Calu3 (cell line): ENCODE data around the gene CXCL3. TPM values are rescaled to one million over a fixed set of nuclear protein-coding genes. Genes with fewer than 3 reads are reported as not detected.

Experiments used
- BruUV-seq: library from RNA; stranded (reverse); fragments of 400-500 nt; replicated peaks from 2 replicates; lab custom pipeline; 2021; lab: Mats Ljungman, UMichigan
- CTCF ChIA-PET: fragments of 300-600 bp; sonication (Branson Sonifier 250); formaldehyde crosslinking; loops from one replicate; lab custom pipeline; 2022; ENCODE audit warnings: antibody characterized with exemption; lab: Charles Lee
- DNase-seq: peaks from one replicate; pipeline ENCODE4 v3.0.0; 2022
- H3K27ac Mint-ChIP-seq: one replicate; pipeline ENCODE4 v1.8.0; 2022; ENCODE audit warnings: mixed read lengths; ENCODE audit not compliant: unreplicated experiment
- H3K27me3 Mint-ChIP-seq: one replicate; pipeline ENCODE4 v1.8.0; 2022; ENCODE audit warnings: mixed read lengths; ENCODE audit not compliant: unreplicated experiment
- H3K36me3 Mint-ChIP-seq: one replicate; pipeline ENCODE4 v1.8.0; 2022; ENCODE audit warnings: mild to moderate bottlenecking, moderate library complexity, mixed read lengths; ENCODE audit not compliant: insufficient read depth, unreplicated experiment
- H3K4me1 Mint-ChIP-seq: one replicate; pipeline ENCODE4 v1.8.0; 2022; ENCODE audit warnings: mild to moderate bottlenecking, low read depth, mixed read lengths; ENCODE audit not compliant: unreplicated experiment
- H3K4me3 Mint-ChIP-seq: one replicate; pipeline ENCODE4 v1.8.0; 2022; ENCODE audit warnings: mild to moderate bottlenecking, low read depth, moderate library complexity, mixed read lengths; ENCODE audit not compliant: unreplicated experiment
- H3K9me3 Mint-ChIP-seq: one replicate; pipeline ENCODE4 v1.8.0; 2022; ENCODE audit warnings: low read depth, mixed read lengths; ENCODE audit not compliant: unreplicated experiment
- CTCF ChIP-seq: fragments of 200-600 bp; IDR thresholded peaks from one replicate; pipeline ENCODE4 v1.8.0; 2022; ENCODE audit warnings: antibody characterized with exemption; ENCODE audit not compliant: unreplicated experiment
- intact Hi-C: fragments of 100-400 bp; cut with micrococcal nuclease; formaldehyde crosslinking; loops from one replicate; pipeline ENCODE4 v1.10.0; 2022; ENCODE audit not compliant: unreplicated experiment
- total RNA-seq: library from RNA; stranded (reverse); gene quantifications from 2 replicates; pipeline ENCODE4 v1.2.3, GENCODE V29; 2022

The CXCL3 gene
- total RNA-seq, 1 experiment from 2014 or later = 153 TPM

- no peak for DNase-seq
- CTCF ChIA-PET = interaction anchor here (1.4 kb wide), 1 partner anchor 20 kb away, joined by 3 read pairs; the partner anchor contains the start of gene CXCL5
- no peak for TF ChIP-seq CTCF
- Mint-ChIP-seq H3K4me1 (peaks cover 56% of the 10 kb centered on the region), H3K9me3 (peaks cover 3% of the 10 kb centered on the region), H3K27ac (no peak overlapping the region), H3K27me3 (no peaks in the 10 kb centered on the region), H3K4me3 (no peak overlapping the region), H3K36me3 (no peaks in the 10 kb centered on the region)
- intact Hi-C loops = no loop called here
- BruUV-seq = no TSS peak
Observed at GRCh38 chr4:74018116-74018515, 20.4 kb downstream of the CXCL3 start.

DNA sequence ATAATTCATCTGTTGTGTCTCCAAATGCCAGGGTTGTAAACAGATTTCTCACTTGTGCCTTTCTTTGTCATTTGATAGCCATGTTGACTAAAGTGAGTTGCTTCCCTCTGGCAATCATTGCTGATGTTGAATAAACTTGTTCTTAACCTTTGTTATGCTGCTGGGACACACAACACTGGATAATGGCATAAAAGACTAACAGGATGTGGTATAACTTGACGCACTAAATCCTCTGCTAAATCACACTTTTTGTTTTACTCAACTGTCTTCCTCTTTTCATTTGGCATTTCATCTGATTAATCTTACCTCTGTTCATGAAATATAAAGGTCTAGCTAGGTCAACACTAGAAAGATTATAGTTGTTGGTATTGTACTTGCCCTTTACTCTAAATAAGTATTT, 22.4 kb downstream of the CXCL3 start:
- Mint-ChIP-seq H3K4me1 (peaks cover 51% of the 10 kb centered on the region), H3K27ac (peak overlapping the region; percentile 33), H3K4me3 (no peak overlapping the region), H3K9me3 (peaks cover 3% of the 10 kb centered on the region), H3K27me3 (no peaks in the 10 kb centered on the region), H3K36me3 (no peaks in the 10 kb centered on the region)
- DNase-seq = no peak
- no TSS peak for BruUV-seq
- no peak for TF ChIP-seq CTCF
- CTCF ChIA-PET = no interaction called here
- intact Hi-C loops = no loop called here

GRCh38 chr4:74015126-74015780, 23.2 kb downstream of the CXCL3 start:
- TF ChIP-seq CTCF = no peak
- peaks cover 46% of the 10 kb centered on the region for H3K4me1 Mint-ChIP-seq
- H3K27ac Mint-ChIP-seq = peak overlapping the region; percentile 66
- no peak overlapping the region for H3K4me3 Mint-ChIP-seq
- DNase-seq = no peak
- intact Hi-C loops = no loop called here
- H3K27me3 Mint-ChIP-seq = no peaks in the 10 kb centered on the region
- CTCF ChIA-PET = no interaction called here
- BruUV-seq = no TSS peak
- peaks cover 3% of the 10 kb centered on the region for H3K9me3 Mint-ChIP-seq
- H3K36me3 Mint-ChIP-seq = no peaks in the 10 kb centered on the region

GRCh38 chr4:74014332-74014731, 24.2 kb downstream of the CXCL3 start:
- no peak for TF ChIP-seq CTCF
- Mint-ChIP-seq H3K9me3 (peaks cover 3% of the 10 kb centered on the region), H3K4me1 (peaks cover 46% of the 10 kb centered on the region), H3K36me3 (no peaks in the 10 kb centered on the region), H3K4me3 (no peak overlapping the region), H3K27ac (no peak overlapping the region), H3K27me3 (no peaks in the 10 kb centered on the region)
- CTCF ChIA-PET = interaction anchor here (1.3 to 1.5 kb wide), 2 partner anchors 9 to 16 kb away, joined by 3 to 4 read pairs; partner anchors contain the start of gene CXCL5
- intact Hi-C loops = no loop called here
- no peak for DNase-seq
- no TSS peak for BruUV-seq
